Activated T-helper 1 cell treated with anti-CD3 and anti-CD28 coated beads, Interleukin-12 subunit alpha, Interleukin-12 subunit beta, Interleukin-2, Interleukin-4 antibody, amounts not matched to agents 30 ng/mL and 10 ng/mL and 1 ng/mL, durations not matched to agents 14 hours and 24 hours and 36 hours (primary cell): ENCODE data around the gene SFMBT2. TPM values are rescaled to one million over a fixed set of nuclear protein-coding genes. Genes with fewer than 3 reads are reported as not detected.

ENCODE experiments used
- DNase-seq: peaks from one replicate; pipeline ENCODE4 v3.0.0; 2021; ENCODE audit warnings: low spot score
- H3K27ac Mint-ChIP-seq: one replicate; pipeline ENCODE4 v1.8.0; 2021; ENCODE audit warnings: mild to moderate bottlenecking, mixed read lengths
- H3K27me3 Mint-ChIP-seq: one replicate; pipeline ENCODE4 v1.8.0; 2022; ENCODE audit warnings: mild to moderate bottlenecking, moderate library complexity, mixed read lengths; ENCODE audit not compliant: insufficient read depth
- H3K36me3 Mint-ChIP-seq: one replicate; pipeline ENCODE4 v1.8.0; 2021; ENCODE audit warnings: low read depth, mixed read lengths
- H3K4me1 Mint-ChIP-seq: one replicate; pipeline ENCODE4 v1.8.0; 2021; ENCODE audit warnings: low read depth, mixed read lengths
- H3K4me3 Mint-ChIP-seq: one replicate; pipeline ENCODE4 v1.8.0; 2021; ENCODE audit warnings: mild to moderate bottlenecking, moderate library complexity, mixed read lengths
- H3K9me3 Mint-ChIP-seq: one replicate; pipeline ENCODE4 v1.8.0; 2021; ENCODE audit warnings: mixed read lengths
- intact Hi-C: fragments of 100-400 bp; cut with micrococcal nuclease; formaldehyde crosslinking; loops from one replicate; pipeline ENCODE4 v1.15.1; 2024
- total RNA-seq: library from RNA; stranded (reverse); gene quantifications from 2 replicates; pipeline ENCODE4 v1.2.3, GENCODE V29; 2022

The SFMBT2 gene
- total RNA-seq = 38.3 and 39.1 TPM in 2 replicates

GRCh38 chr10:7410862-7411670 is at the start of gene SFMBT2:
Gene SFMBT2 (minus strand): TSS chr10:7411034. CDS start chr10:7381898, 29,136 bp downstream.
- Mint-ChIP-seq H3K9me3 (no peaks in the 10 kb centered on the region), H3K36me3 (peaks cover 10% of the 10 kb centered on the region), H3K4me3 (peak within 1 kb of the TSS; percentile 96), H3K4me1 (peaks cover 38% of the 10 kb centered on the region), H3K27me3 (peaks cover 35% of the 10 kb centered on the region), H3K27ac (peak within 1 kb of the TSS; percentile 96)
- intact Hi-C loops = loop anchor here (5.0 to 10.0 kb wide), 2 partner anchors 366 to 829 kb away; partner anchors contain the start of gene PRKCQ
- DNase-seq = peak; percentile 64

- Mint-ChIP-seq H3K27me3 (peaks cover 8% of the 10 kb centered on the region), H3K4me3 (no peak overlapping the region), H3K4me1 (peaks cover 5% of the 10 kb centered on the region), H3K36me3 (peaks cover 5% of the 10 kb centered on the region), H3K9me3 (peaks cover 4% of the 10 kb centered on the region), H3K27ac (no peak overlapping the region)
- intact Hi-C loops = no loop called here
- no peak for DNase-seq
Measured at GRCh38 chr10:7460006-7460405, 49.2 kb upstream of the SFMBT2 start.

- H3K4me1 Mint-ChIP-seq = peaks cover 5% of the 10 kb centered on the region
- H3K27me3 Mint-ChIP-seq = peaks cover 6% of the 10 kb centered on the region
- no peak overlapping the region for H3K4me3 Mint-ChIP-seq
- peaks cover 3% of the 10 kb centered on the region for H3K36me3 Mint-ChIP-seq
- no peak overlapping the region for H3K27ac Mint-ChIP-seq
- intact Hi-C loops = no loop called here
- DNase-seq = no peak
- peaks cover 6% of the 10 kb centered on the region for H3K9me3 Mint-ChIP-seq
Measured at GRCh38 chr10:7458556-7458955, 47.7 kb upstream of the SFMBT2 start.

- Mint-ChIP-seq H3K9me3 (peaks cover 6% of the 10 kb centered on the region), H3K27ac (no peak overlapping the region), H3K4me3 (no peak overlapping the region), H3K36me3 (peaks cover 3% of the 10 kb centered on the region), H3K4me1 (peaks cover 5% of the 10 kb centered on the region), H3K27me3 (peaks cover 6% of the 10 kb centered on the region)
- DNase-seq = no peak
- intact Hi-C loops = no loop called here
Measured at GRCh38 chr10:7457478-7458316, 46.9 kb upstream of the SFMBT2 start.

GRCh38 chr10:7449063-7449695 is 38.3 kb upstream of the SFMBT2 start:
- Mint-ChIP-seq H3K4me1 (no peaks in the 10 kb centered on the region), H3K27ac (no peak overlapping the region), H3K36me3 (peaks cover 5% of the 10 kb centered on the region), H3K4me3 (no peak overlapping the region), H3K27me3 (peaks cover 4% of the 10 kb centered on the region), H3K9me3 (peaks cover 33% of the 10 kb centered on the region)
- intact Hi-C loops = no loop called here
- no peak for DNase-seq

- H3K9me3 Mint-ChIP-seq = peaks cover 28% of the 10 kb centered on the region
- intact Hi-C loops = no loop called here
- peaks cover under 1% of the 10 kb centered on the region for H3K27me3 Mint-ChIP-seq
- DNase-seq = no peak
- H3K27ac Mint-ChIP-seq = no peak overlapping the region
- H3K4me3 Mint-ChIP-seq = no peak overlapping the region
- H3K4me1 Mint-ChIP-seq = no peaks in the 10 kb centered on the region
- H3K36me3 Mint-ChIP-seq = peaks cover 2% of the 10 kb centered on the region
Measured at GRCh38 chr10:7445474-7446185, 34.8 kb upstream of the SFMBT2 start.

GRCh38 chr10:7444551-7445121 is 33.8 kb upstream of the SFMBT2 start:
- peaks cover 2% of the 10 kb centered on the region for H3K36me3 Mint-ChIP-seq
- no peak overlapping the region for H3K27ac Mint-ChIP-seq
- intact Hi-C loops = no loop called here
- H3K4me3 Mint-ChIP-seq = no peak overlapping the region
- peaks cover 18% of the 10 kb centered on the region for H3K9me3 Mint-ChIP-seq
- DNase-seq = no peak
- peaks cover 7% of the 10 kb centered on the region for H3K27me3 Mint-ChIP-seq
- H3K4me1 Mint-ChIP-seq = no peaks in the 10 kb centered on the region

- Mint-ChIP-seq H3K9me3 (peaks cover 2% of the 10 kb centered on the region), H3K36me3 (peaks cover 2% of the 10 kb centered on the region), H3K27me3 (peaks cover 17% of the 10 kb centered on the region), H3K4me1 (no peaks in the 10 kb centered on the region), H3K4me3 (no peak overlapping the region), H3K27ac (no peak overlapping the region)
- no peak for DNase-seq
- intact Hi-C loops = no loop called here
Measured at GRCh38 chr10:7443036-7443435, 32.2 kb upstream of the SFMBT2 start.

GRCh38 chr10:7441403-7442147 is 30.7 kb upstream of the SFMBT2 start:
- H3K4me1 Mint-ChIP-seq = no peaks in the 10 kb centered on the region
- no peak overlapping the region for H3K27ac Mint-ChIP-seq
- H3K9me3 Mint-ChIP-seq = no peaks in the 10 kb centered on the region
- no peak overlapping the region for H3K4me3 Mint-ChIP-seq
- no peak for DNase-seq
- H3K27me3 Mint-ChIP-seq = peaks cover 21% of the 10 kb centered on the region
- H3K36me3 Mint-ChIP-seq = no peaks in the 10 kb centered on the region
- intact Hi-C loops = no loop called here

GRCh38 chr10:7439696-7440095 is 28.9 kb upstream of the SFMBT2 start:
- intact Hi-C loops = no loop called here
- Mint-ChIP-seq H3K4me1 (peaks cover 7% of the 10 kb centered on the region), H3K27me3 (peaks cover 21% of the 10 kb centered on the region), H3K27ac (no peak overlapping the region), H3K9me3 (no peaks in the 10 kb centered on the region), H3K4me3 (no peak overlapping the region), H3K36me3 (no peaks in the 10 kb centered on the region)
- no peak for DNase-seq

GRCh38 chr10:7438196-7438986 is 27.6 kb upstream of the SFMBT2 start:
- intact Hi-C loops = no loop called here
- no peak overlapping the region for H3K4me3 Mint-ChIP-seq
- no peaks in the 10 kb centered on the region for H3K36me3 Mint-ChIP-seq
- DNase-seq = no peak
- H3K4me1 Mint-ChIP-seq = peaks cover 7% of the 10 kb centered on the region
- peaks cover 26% of the 10 kb centered on the region for H3K27me3 Mint-ChIP-seq
- H3K9me3 Mint-ChIP-seq = no peaks in the 10 kb centered on the region
- H3K27ac Mint-ChIP-seq = no peak overlapping the region
